Activated CD4-positive, alpha-beta T cell treated with anti-CD3 and anti-CD28 coated beads for 36 hours (primary cell): ENCODE data around the gene ANKRD44. TPM values are rescaled to one million over a fixed set of nuclear protein-coding genes. Genes with fewer than 3 reads are reported as not detected.

ENCODE experiments used
- ATAC-seq: fragments of 200-7000 bp; cut with Tn5 transposase; one replicate; pipeline ENCODE4 v1.10.0; 2021; ENCODE audit warnings: mild to moderate bottlenecking, moderate library complexity
- CTCF ChIA-PET: fragments of 350-600 bp; sonication (Branson Sonifier 250); formaldehyde crosslinking; loops from one replicate; lab custom pipeline; 2021; ENCODE audit warnings: antibody characterized with exemption; lab: Charles Lee
- POLR2A ChIA-PET: fragments of 350-600 bp; sonication (Branson Sonifier 250); formaldehyde crosslinking; loops from one replicate; lab custom pipeline; 2021; ENCODE audit warnings: antibody characterized with exemption, inconsistent platforms; lab: Charles Lee
- DNase-seq: peaks from one replicate; pipeline ENCODE4 v3.0.0-alpha.2; 2020
- H3K27ac Mint-ChIP-seq: one replicate; pipeline ENCODE4 v1.8.0; 2021; ENCODE audit warnings: mixed read lengths
- H3K27me3 Mint-ChIP-seq: one replicate; pipeline ENCODE4 v1.8.0; 2021; ENCODE audit warnings: mixed read lengths
- H3K36me3 Mint-ChIP-seq: one replicate; pipeline ENCODE4 v1.8.0; 2021; ENCODE audit warnings: low read depth, mixed read lengths
- H3K4me1 Mint-ChIP-seq: one replicate; pipeline ENCODE4 v1.8.0; 2021; ENCODE audit warnings: mixed read lengths
- H3K4me3 Mint-ChIP-seq: one replicate; pipeline ENCODE4 v1.8.0; 2021; ENCODE audit warnings: mild to moderate bottlenecking, moderate library complexity, mixed read lengths
- H3K9me3 Mint-ChIP-seq: one replicate; pipeline ENCODE4 v1.8.0; 2021; ENCODE audit warnings: low read depth, mixed read lengths
- intact Hi-C, 2 experiments: fragments of 100-400 bp; cut with DNase I in 1 of 2; cut with micrococcal nuclease in 1 of 2; formaldehyde crosslinking; loops; one replicate each; pipeline versions ENCODE4 v1.14.2 to v1.15.1; 2022 to 2024; cut with DNase I, micrococcal nuclease
- total RNA-seq, 2 experiments: library from RNA; stranded (reverse); gene quantifications; one replicate each; pipeline ENCODE4 v1.2.3, GENCODE V29; 2021

The ANKRD44 gene
- total RNA-seq, 2 experiments from 2014 or later: 122 to 181 TPM

DNA sequence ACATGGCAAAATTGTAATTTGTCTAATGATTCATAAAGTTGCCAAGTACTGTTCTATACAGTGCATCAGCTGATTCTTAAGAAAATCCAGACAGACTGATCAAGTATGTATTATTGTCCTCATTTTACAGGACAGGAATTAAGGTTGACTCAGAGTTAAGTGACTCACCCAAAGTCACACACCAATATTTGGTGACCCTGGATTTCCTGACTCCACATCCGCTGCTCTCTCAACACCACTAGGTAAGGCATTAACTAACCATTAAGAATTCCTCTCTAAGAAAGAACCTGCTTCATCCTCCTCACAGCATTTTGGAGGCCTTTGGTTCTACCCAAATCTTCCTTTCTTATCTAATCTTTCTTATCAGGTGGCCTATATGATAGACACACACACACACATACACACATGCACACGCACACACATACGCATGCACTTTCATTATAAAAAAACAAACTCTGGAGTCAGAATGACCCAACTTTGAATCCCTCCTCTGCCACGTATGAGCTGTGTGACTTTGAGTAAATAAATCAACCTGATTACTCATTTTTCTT, 150.8 kb downstream of the ANKRD44 start:
- no peaks in the 10 kb centered on the region for H3K27me3 Mint-ChIP-seq
- peaks cover 7% of the 10 kb centered on the region for H3K9me3 Mint-ChIP-seq
- H3K4me1 Mint-ChIP-seq: peaks cover 75% of the 10 kb centered on the region
- CTCF ChIA-PET: interaction anchor here (0.6 to 3.6 kb wide), 11 partner anchors 8 to 222 kb away, joined by 3 to 23 read pairs (median 5); no protein-coding TSS in a partner anchor
- peak; percentile 85 for ATAC-seq
- intact Hi-C loops: loop anchor here in 1 of 2 experiments (2.0 kb wide), 1 partner anchor 15 kb away; no protein-coding TSS in a partner anchor
- DNase-seq: peak; percentile 50
- H3K36me3 Mint-ChIP-seq: peaks cover 30% of the 10 kb centered on the region
- peak overlapping the region; percentile 14 for H3K4me3 Mint-ChIP-seq
- POLR2A ChIA-PET: interaction anchor here (0.6 to 1.5 kb wide), 2 partner anchors 9 to 114 kb away, joined by 4 read pairs; no protein-coding TSS in a partner anchor
- H3K27ac Mint-ChIP-seq: peak overlapping the region; percentile 91

GRCh38 chr2:197158591-197159550, 151.7 kb downstream of the ANKRD44 start:
- DNase-seq (no peak), ATAC-seq (no peak)
- ChIA-PET POLR2A (interaction anchor here (0.6 to 1.5 kb wide), 2 partner anchors 9 to 38 kb away, joined by 4 read pairs; no protein-coding TSS in a partner anchor), CTCF (interaction anchor here (0.6 to 3.6 kb wide), 13 partner anchors 9 to 650 kb away, joined by 3 to 23 read pairs (median 4); no protein-coding TSS in a partner anchor)
- H3K36me3 Mint-ChIP-seq: peaks cover 27% of the 10 kb centered on the region
- H3K27me3 Mint-ChIP-seq: no peaks in the 10 kb centered on the region
- no peak overlapping the region for H3K4me3 Mint-ChIP-seq
- H3K4me1 Mint-ChIP-seq: peaks cover 76% of the 10 kb centered on the region
- peaks cover 7% of the 10 kb centered on the region for H3K9me3 Mint-ChIP-seq
- H3K27ac Mint-ChIP-seq: peak overlapping the region; percentile 91
- intact Hi-C loops: loop anchor here in 1 of 2 experiments (2.0 kb wide), 1 partner anchor 14 kb away; no protein-coding TSS in a partner anchor

DNA sequence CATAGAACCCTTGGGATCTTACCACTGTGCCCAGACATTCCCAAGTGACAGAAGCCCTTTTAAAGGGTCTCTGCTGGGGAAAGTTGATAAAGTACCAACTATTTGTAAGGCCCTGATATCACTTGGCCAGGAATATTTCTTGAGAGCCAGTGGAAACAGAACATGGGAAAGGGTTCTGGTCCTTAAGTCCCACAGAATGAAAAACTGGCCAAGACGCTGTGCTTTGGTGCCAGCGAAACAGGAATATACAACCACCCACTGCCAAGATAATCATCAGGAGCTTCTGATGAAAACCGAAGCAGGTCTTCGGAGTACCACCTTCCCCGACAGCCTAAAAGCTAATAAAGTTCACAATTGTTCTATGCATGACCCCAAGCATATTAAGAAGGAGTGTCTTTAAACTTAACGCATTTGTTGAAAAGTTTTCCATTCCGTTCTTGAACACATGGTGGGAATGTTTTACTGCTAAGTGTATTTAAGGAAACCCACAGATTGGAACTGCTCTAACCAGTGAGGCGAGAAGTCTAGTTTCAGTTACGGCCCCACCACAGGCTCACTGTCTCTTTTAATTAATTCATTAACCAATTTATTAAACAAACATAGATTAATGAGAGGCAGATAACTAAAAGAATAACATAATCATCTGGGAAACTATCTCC, 152.6 kb downstream of the ANKRD44 start:
- Mint-ChIP-seq H3K27me3 (no peaks in the 10 kb centered on the region), H3K9me3 (peaks cover 7% of the 10 kb centered on the region), H3K4me3 (no peak overlapping the region), H3K4me1 (peaks cover 78% of the 10 kb centered on the region), H3K27ac (peak overlapping the region; percentile 91), H3K36me3 (peaks cover 24% of the 10 kb centered on the region)
- CTCF ChIA-PET: interaction anchor here (0.6 to 3.6 kb wide), 10 partner anchors 10 to 651 kb away, joined by 3 to 23 read pairs (median 4); no protein-coding TSS in a partner anchor
- POLR2A ChIA-PET: no interaction called here
- DNase-seq: no peak
- ATAC-seq: no peak
- intact Hi-C loops: loop anchor here in 1 of 2 experiments (2.0 kb wide), 1 partner anchor 13 kb away; no protein-coding TSS in a partner anchor

DNA sequence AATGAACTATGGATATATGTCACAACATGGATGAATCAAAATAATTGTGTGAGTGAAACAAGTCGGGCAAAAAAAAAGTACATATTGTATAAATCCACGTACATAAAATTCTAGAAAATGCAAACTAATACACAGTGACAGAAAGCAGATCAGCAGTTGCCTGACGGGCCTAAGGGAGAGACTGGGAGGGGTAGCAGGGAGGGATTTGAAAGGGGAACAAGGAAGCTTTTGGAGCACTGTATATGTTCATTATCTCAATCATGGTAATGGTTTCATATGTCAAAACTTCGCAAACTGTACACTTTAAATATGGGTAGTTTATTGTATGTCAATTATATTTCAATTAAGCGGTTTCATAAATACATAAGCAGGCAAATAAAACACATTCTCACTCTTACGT, 153.8 kb downstream of the ANKRD44 start:
- peaks cover 22% of the 10 kb centered on the region for H3K36me3 Mint-ChIP-seq
- DNase-seq: no peak
- H3K27ac Mint-ChIP-seq: peak overlapping the region; percentile 6

DNA sequence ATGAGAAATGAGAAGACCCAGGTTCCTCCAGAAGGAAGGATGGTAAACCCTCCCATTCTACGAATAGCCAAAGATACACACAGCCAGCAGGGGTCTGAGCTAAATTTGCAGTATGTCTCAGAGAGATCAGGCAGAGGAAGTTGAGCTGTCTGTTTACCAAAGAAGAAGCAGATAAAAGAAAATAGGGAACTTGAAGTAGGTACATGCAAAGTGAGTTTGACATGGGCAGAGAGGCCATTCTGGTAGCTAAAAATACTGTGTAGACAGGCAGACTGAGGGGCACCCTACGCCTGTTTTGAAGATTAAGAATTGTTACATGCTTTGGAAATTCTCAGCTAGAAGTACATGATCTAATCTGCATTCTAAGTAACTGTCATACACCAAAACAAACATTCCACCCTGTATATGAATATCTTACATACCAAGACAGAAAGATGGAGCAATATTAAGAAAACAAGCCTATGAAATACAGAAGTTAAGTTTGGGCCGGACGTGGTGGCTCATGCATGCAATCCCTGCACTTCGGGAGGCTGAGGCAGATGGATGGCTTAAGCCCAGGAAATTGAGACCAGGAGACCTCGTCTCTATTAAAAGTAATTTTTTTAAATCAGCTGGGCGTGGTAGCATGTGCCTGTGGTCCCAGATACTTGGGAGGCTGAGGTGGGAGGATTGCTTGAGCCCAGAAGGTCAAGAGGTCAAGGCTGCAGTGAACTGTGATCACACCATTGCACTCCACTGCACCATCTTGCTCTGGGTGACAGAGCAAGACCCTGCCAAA, 157.9 kb downstream of the ANKRD44 start:
- ChIA-PET CTCF (interaction anchor here (0.7 to 2.1 kb wide), 13 partner anchors 9 to 156 kb away, joined by 3 to 17 read pairs (median 4); no protein-coding TSS in a partner anchor), POLR2A (interaction anchor here (0.6 kb wide), 1 partner anchor 13 kb away, joined by 6 read pairs; no protein-coding TSS in a partner anchor)
- DNase-seq: no peak
- Mint-ChIP-seq H3K36me3 (peaks cover 30% of the 10 kb centered on the region), H3K9me3 (peaks cover 9% of the 10 kb centered on the region), H3K27ac (peak overlapping the region; percentile 89), H3K27me3 (no peaks in the 10 kb centered on the region), H3K4me3 (peak overlapping the region; percentile 28), H3K4me1 (peaks cover 81% of the 10 kb centered on the region)
- intact Hi-C loops: no loop called here
- ATAC-seq: peak; percentile 63

More for the DNA sequence above, 153.8 kb downstream of the ANKRD44 start:
- Mint-ChIP-seq H3K4me3 (no peak overlapping the region), H3K27me3 (no peaks in the 10 kb centered on the region), H3K9me3 (peaks cover 7% of the 10 kb centered on the region), H3K4me1 (peaks cover 78% of the 10 kb centered on the region)
- intact Hi-C loops: no loop called here
- CTCF ChIA-PET: interaction anchor here (0.6 to 1.6 kb wide), 5 partner anchors 22 to 150 kb away, joined by 3 to 4 read pairs (median 3); no protein-coding TSS in a partner anchor
- POLR2A ChIA-PET: interaction anchor here (0.6 kb wide), 1 partner anchor 737 kb away, joined by 7 read pairs; no protein-coding TSS in a partner anchor
- no peak for ATAC-seq

GRCh38 chr2:197149546-197149945, 161.0 kb downstream of the ANKRD44 start:
- Mint-ChIP-seq H3K4me1 (peaks cover 89% of the 10 kb centered on the region), H3K27ac (peak overlapping the region; percentile 43), H3K4me3 (no peak overlapping the region), H3K27me3 (no peaks in the 10 kb centered on the region), H3K36me3 (peaks cover 28% of the 10 kb centered on the region), H3K9me3 (peaks cover 2% of the 10 kb centered on the region)
- intact Hi-C loops: no loop called here
- CTCF ChIA-PET: interaction anchor here (0.6 to 2.0 kb wide), 5 partner anchors 10 to 34 kb away, joined by 3 to 10 read pairs (median 5); no protein-coding TSS in a partner anchor
- POLR2A ChIA-PET: no interaction called here
- DNase-seq: no peak
- no peak for ATAC-seq

GRCh38 chr2:197148401-197148800, 162.2 kb downstream of the ANKRD44 start:
- H3K4me1 Mint-ChIP-seq: peaks cover 83% of the 10 kb centered on the region
- peaks cover 2% of the 10 kb centered on the region for H3K9me3 Mint-ChIP-seq
- POLR2A ChIA-PET: no interaction called here
- ATAC-seq (no peak), DNase-seq (no peak)
- H3K4me3 Mint-ChIP-seq: no peak overlapping the region
- intact Hi-C loops: no loop called here
- CTCF ChIA-PET: interaction anchor here (0.8 to 2.0 kb wide), 5 partner anchors 11 to 230 kb away, joined by 3 to 10 read pairs (median 5); no protein-coding TSS in a partner anchor
- H3K36me3 Mint-ChIP-seq: peaks cover 38% of the 10 kb centered on the region
- no peaks in the 10 kb centered on the region for H3K27me3 Mint-ChIP-seq
- no peak overlapping the region for H3K27ac Mint-ChIP-seq

DNA sequence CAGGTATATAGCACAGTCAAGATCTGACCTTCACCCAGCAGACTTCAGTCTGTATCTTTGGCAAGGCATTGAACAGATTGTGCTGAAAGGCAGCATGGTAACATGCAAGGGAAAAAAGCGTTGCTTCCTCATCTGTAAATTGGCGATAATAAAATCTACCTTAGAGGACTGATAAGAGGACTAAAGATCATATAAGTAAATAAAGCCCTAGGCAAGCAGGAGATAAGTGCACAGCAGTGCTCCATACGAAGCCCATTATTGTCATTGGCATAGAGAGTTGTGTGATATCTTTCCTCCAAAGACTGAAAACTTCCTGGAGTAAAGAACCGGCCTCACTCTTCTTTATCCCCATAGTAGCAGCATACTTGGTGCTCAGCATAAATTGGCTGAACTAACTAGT, 162.6 kb downstream of the ANKRD44 start:
- ChIA-PET POLR2A (interaction anchor here (0.6 kb wide), 2 partner anchors 92 to 354 kb away, joined by 3 to 4 read pairs; no protein-coding TSS in a partner anchor), CTCF (interaction anchor here (1.4 kb wide), 1 partner anchor 35 kb away, joined by 6 read pairs; no protein-coding TSS in a partner anchor)

DNA sequence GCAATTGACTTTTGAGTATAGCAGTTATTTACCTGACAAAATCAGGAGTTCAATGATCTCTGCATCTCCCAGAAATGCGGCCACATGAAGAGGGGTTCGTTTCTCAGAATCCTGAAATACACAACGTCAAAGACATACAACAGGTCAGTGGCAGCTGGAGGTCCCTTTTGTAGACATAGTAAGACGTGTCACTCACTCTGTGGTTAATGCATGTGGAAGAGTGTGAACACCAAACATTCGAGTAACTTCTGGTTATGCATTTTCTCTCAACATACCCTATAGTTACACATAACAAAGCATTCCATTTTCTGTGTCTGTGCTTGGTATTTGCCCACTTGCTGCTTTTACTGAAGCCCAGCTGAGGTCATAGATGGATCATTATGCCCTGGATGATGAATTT, 163.6 kb downstream of the ANKRD44 start:
- POLR2A ChIA-PET: no interaction called here
- Mint-ChIP-seq H3K9me3 (peaks cover 2% of the 10 kb centered on the region), H3K4me3 (no peak overlapping the region), H3K27me3 (no peaks in the 10 kb centered on the region), H3K36me3 (peaks cover 37% of the 10 kb centered on the region), H3K4me1 (peaks cover 77% of the 10 kb centered on the region), H3K27ac (peak overlapping the region; percentile 72)
- CTCF ChIA-PET: interaction anchor here (1.4 kb wide), 1 partner anchor 34 kb away, joined by 6 read pairs; no protein-coding TSS in a partner anchor
- DNase-seq (no peak), ATAC-seq (peak; percentile 25)
- intact Hi-C loops: no loop called here

More for the DNA sequence above, 162.6 kb downstream of the ANKRD44 start:
- H3K9me3 Mint-ChIP-seq: peaks cover 2% of the 10 kb centered on the region
- peak overlapping the region; percentile 72 for H3K27ac Mint-ChIP-seq
- peaks cover 78% of the 10 kb centered on the region for H3K4me1 Mint-ChIP-seq
- H3K4me3 Mint-ChIP-seq: no peak overlapping the region
- intact Hi-C loops: no loop called here
- peaks cover 36% of the 10 kb centered on the region for H3K36me3 Mint-ChIP-seq
- DNase-seq: no peak
- no peaks in the 10 kb centered on the region for H3K27me3 Mint-ChIP-seq
- ATAC-seq: no peak
